ENCODE results near the gene IL1RAPL1.

The IL1RAPL1 gene

DNA sequence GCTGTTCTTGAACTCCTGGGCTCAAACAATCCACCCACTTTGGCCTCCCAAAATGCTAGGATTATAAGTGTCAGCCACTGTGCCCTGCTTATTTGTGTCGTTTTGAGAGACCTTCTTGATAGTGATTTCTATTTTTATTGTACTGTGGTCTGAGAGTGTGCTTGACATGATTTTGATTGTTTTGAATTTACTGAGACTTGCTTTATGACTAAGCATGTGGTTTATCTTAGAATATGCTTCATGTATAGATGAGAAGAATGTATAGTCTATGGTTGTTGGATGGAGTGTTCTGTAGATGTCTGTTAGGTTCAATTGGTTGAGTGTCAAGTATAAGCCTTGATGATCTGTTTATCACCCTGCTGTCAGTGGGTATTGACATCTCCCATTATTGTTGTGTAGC is 789.3 kb downstream of the IL1RAPL1 start:
- H3K27ac ChIP-seq (ENCODE audit: low read depth, low read length): no peak overlapping the region
- H3K4me3 ChIP-seq (ENCODE audit: low read depth, low read length): no peak overlapping the region
- no peaks in the 10 kb centered on the region for H3K36me3 ChIP-seq (ENCODE audit: control insufficient read depth, insufficient read depth, low read length)
- peaks cover 3% of the 10 kb centered on the region; the same call in 1 of the 2 replicates for H3K9me3 ChIP-seq (ENCODE audit: control insufficient read depth, insufficient read depth, low read depth, low read length)
- H3K27me3 ChIP-seq (ENCODE audit: control insufficient read depth, insufficient read depth, low read length): no peaks in the 10 kb centered on the region; the same call in 1 of the 2 replicates
- H3K9ac ChIP-seq (ENCODE audit: low read length): no peak overlapping the region
- H3K4me1 ChIP-seq (ENCODE audit: control insufficient read depth, insufficient read depth, low read length): no peaks in the 10 kb centered on the region

DNA sequence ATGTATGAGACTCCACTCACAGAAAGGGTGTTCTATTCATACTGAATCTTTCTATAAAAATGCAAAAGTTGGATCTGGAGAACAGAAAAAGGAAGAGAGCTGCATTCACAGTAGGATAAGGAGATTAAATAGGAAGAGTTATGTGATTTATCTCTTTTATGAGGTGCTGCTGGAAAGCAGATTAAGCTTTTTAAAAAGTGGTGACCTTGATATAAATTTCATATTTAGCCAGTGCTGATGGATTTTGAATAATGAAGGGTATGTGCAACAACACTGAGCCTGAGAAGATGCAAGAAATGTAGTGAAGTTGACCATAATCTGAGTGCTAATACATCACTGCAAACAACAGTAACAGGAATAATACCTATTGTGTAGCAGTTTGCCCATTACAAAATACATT is 795.6 kb downstream of the IL1RAPL1 start:
- H3K4me3 ChIP-seq (ENCODE audit: low read depth, low read length): no peak overlapping the region
- no peaks in the 10 kb centered on the region for H3K9me3 ChIP-seq (ENCODE audit: control insufficient read depth, insufficient read depth, low read depth, low read length)
- H3K4me1 ChIP-seq (ENCODE audit: control insufficient read depth, insufficient read depth, low read length): no peaks in the 10 kb centered on the region

DNA sequence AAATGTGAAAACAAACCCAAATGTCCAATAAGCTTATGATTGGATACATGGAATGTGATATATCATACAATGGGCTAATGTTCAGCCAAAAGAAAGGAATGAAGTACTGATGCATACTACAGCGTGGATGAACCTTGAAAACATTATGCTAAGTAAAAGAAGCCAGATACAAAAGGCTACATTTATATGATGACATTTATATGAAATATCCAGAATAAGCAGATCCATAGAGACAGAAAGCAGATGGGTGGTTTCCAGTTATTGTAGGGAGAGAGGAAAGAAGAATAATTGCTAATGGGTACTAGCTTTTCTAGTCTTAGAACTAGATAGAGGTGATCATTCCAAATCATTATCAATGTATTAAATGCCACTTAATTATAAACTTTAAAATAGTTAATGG is 801.3 kb downstream of the IL1RAPL1 start:
- no peak overlapping the region for H3K9ac ChIP-seq (ENCODE audit: low read length)
- no peaks in the 10 kb centered on the region for H3K36me3 ChIP-seq (ENCODE audit: control insufficient read depth, insufficient read depth, low read length)
- H3K27me3 ChIP-seq (ENCODE audit: control insufficient read depth, insufficient read depth, low read length): no peaks in the 10 kb centered on the region; the same call in 1 of the 2 replicates
- H3K9me3 ChIP-seq (ENCODE audit: control insufficient read depth, insufficient read depth, low read depth, low read length): no peaks in the 10 kb centered on the region
- H3K4me3 ChIP-seq (ENCODE audit: low read depth, low read length): no peak overlapping the region
- no peak overlapping the region for H3K27ac ChIP-seq (ENCODE audit: low read depth, low read length)
- H3K4me1 ChIP-seq (ENCODE audit: control insufficient read depth, insufficient read depth, low read length): no peaks in the 10 kb centered on the region

More for the DNA sequence above, 795.6 kb downstream of the IL1RAPL1 start:
- no peaks in the 10 kb centered on the region for H3K36me3 ChIP-seq (ENCODE audit: control insufficient read depth, insufficient read depth, low read length)
- H3K27ac ChIP-seq (ENCODE audit: low read depth, low read length): no peak overlapping the region
- H3K9ac ChIP-seq (ENCODE audit: low read length): no peak overlapping the region
- H3K27me3 ChIP-seq (ENCODE audit: control insufficient read depth, insufficient read depth, low read length): no peaks in the 10 kb centered on the region; the same call in 1 of the 2 replicates

DNA sequence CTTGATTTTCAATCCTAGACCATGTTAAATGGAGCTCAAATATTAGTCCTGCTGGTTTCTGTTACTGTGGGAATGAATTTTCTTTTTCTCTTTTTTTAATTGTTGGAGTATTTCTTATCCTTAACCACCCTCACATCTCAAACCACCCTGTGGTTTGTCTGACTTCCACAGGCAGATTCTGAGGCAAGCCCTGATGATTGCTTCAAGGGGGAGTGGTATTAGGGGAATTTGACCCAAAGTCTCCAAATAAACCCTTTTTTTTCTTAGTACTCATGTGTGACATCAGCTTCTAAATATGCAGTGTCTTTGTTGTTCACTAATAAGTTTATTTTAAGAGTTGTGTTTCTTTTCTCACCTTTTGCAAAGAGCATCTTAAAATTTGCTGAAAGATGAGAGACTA is 810.3 kb downstream of the IL1RAPL1 start:
- Histone ChIP-seq H3K4me3 (ENCODE audit: low read depth, low read length) (no peak overlapping the region), H3K27ac (ENCODE audit: low read depth, low read length) (no peak overlapping the region), H3K36me3 (ENCODE audit: control insufficient read depth, insufficient read depth, low read length) (no peaks in the 10 kb centered on the region), H3K9ac (ENCODE audit: low read length) (no peak overlapping the region), H3K27me3 (ENCODE audit: control insufficient read depth, insufficient read depth, low read length) (no peaks in the 10 kb centered on the region; the same call in 1 of the 2 replicates), H3K4me1 (ENCODE audit: control insufficient read depth, insufficient read depth, low read length) (peaks cover 6% of the 10 kb centered on the region; the same call in 1 of the 2 replicates), H3K9me3 (ENCODE audit: control insufficient read depth, insufficient read depth, low read depth, low read length) (no peaks in the 10 kb centered on the region)

DNA sequence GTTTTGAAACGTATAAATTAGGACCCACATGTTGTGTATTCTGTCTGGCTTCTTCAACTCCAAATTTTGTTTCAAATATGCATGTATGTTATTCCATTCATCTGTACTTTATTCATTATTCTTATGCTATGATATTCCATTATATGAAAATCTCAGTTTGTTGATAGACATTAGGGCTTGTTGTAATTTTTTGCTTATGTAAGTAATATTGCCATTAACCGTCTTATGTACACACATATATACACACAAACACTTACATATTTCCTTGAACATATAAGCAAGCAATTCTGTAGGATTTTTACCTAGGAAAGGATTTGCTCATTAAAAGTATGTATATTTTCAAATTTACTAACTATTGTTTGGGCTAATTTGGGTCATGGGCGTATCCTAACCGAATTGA is 820.1 kb downstream of the IL1RAPL1 start:
- Histone ChIP-seq H3K36me3 (ENCODE audit: control insufficient read depth, insufficient read depth, low read length) (no peaks in the 10 kb centered on the region), H3K4me1 (ENCODE audit: control insufficient read depth, insufficient read depth, low read length) (peaks cover under 1% of the 10 kb centered on the region; the same call in 1 of the 2 replicates), H3K9ac (ENCODE audit: low read length) (no peak overlapping the region), H3K4me3 (ENCODE audit: low read depth, low read length) (no peak overlapping the region), H3K27ac (ENCODE audit: low read depth, low read length) (no peak overlapping the region), H3K27me3 (ENCODE audit: control insufficient read depth, insufficient read depth, low read length) (no peaks in the 10 kb centered on the region; the same call in 1 of the 2 replicates), H3K9me3 (ENCODE audit: control insufficient read depth, insufficient read depth, low read depth, low read length) (no peaks in the 10 kb centered on the region)

DNA sequence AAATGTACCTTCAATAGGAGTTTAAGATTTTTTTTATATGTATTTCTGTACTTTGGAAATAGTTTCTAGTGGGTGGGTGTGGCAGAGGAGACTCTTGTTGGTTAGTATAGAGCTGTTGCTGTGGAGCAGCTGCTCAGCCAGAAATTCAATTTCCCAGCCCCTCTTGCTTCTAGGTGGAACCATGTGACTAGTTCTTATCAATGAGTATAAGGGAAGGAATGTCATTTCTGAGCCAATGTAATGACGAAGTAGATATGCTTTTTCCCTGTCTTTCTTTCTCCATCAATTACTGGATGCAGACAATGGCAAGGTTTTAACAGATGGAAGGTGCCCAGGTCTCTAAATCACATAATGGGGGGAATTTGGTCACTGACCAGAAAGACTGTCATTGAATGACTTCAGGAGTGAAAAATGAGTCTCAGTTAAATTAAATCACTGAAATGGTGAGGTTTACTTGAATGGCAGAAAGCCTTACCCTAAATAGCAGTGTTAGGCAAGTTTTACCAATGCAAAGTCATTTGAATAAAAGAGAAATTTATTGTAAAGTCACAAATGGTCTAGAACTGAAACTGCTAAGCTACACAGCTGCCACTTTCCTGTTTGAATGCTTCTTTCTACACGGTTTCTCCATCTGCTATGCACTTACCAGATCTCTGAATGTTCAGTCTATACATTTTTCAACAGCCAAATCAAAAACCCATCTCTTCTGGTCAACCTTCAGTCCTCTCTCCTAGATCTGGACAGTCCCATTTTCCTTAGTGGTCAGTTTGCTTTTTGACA is 832.7 kb downstream of the IL1RAPL1 start:
- Histone ChIP-seq H3K27me3 (ENCODE audit: control insufficient read depth, insufficient read depth, low read length) (peaks cover 5% of the 10 kb centered on the region; the same call in 1 of the 2 replicates), H3K9me3 (ENCODE audit: control insufficient read depth, insufficient read depth, low read depth, low read length) (no peaks in the 10 kb centered on the region), H3K9ac (ENCODE audit: low read length) (no peak overlapping the region), H3K36me3 (ENCODE audit: control insufficient read depth, insufficient read depth, low read length) (no peaks in the 10 kb centered on the region), H3K4me3 (ENCODE audit: low read depth, low read length) (no peak overlapping the region), H3K27ac (ENCODE audit: low read depth, low read length) (no peak overlapping the region), H3K4me1 (ENCODE audit: control insufficient read depth, insufficient read depth, low read length) (peaks cover 28% of the 10 kb centered on the region)

DNA sequence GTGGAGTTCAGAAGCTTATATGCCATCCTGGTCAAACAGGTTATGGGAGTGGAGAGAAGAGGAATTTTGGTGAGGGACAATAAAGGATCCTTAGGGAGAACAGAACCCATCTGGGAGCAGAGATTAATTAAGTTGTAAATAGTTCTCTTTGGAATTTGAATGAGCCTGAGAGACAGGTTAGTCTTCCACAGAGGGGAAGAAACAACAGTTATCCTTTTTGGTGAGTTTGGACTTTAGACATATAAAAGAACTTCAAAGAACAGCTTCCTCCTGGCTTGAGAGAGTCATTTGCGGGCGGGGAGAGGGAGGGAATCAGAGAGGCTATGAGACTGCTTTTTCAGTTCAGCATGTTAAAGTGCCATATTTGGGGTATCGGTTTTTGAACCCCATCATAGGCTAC is 834.8 kb downstream of the IL1RAPL1 start:
- H3K9me3 ChIP-seq (ENCODE audit: control insufficient read depth, insufficient read depth, low read depth, low read length): peaks cover 2% of the 10 kb centered on the region
- no peak overlapping the region for H3K27ac ChIP-seq (ENCODE audit: low read depth, low read length)
- H3K27me3 ChIP-seq (ENCODE audit: control insufficient read depth, insufficient read depth, low read length): peaks cover 5% of the 10 kb centered on the region; the same call in 1 of the 2 replicates
- H3K9ac ChIP-seq (ENCODE audit: low read length): no peak overlapping the region
- H3K4me3 ChIP-seq (ENCODE audit: low read depth, low read length): no peak overlapping the region
- H3K4me1 ChIP-seq (ENCODE audit: control insufficient read depth, insufficient read depth, low read length): peaks cover 28% of the 10 kb centered on the region
- no peaks in the 10 kb centered on the region for H3K36me3 ChIP-seq (ENCODE audit: control insufficient read depth, insufficient read depth, low read length)

DNA sequence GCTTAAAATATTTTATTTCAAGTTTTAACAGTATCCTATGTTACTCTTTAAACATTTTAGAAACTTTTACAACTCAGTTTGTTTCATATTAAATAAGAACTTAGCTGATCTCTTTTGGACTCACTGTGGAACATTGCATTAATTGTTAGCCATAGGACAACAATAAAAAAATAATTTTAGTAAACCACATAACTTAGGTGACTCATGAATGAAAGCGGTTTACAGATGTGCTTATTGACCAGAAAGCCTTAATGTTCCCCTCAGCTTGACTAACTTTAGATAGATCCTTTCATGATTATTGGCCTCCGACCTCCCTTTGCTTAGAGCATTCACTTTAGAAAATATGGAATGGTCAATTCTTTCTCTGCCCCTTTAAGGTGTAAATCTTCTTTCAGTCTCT is 844.6 kb downstream of the IL1RAPL1 start:
- no peak overlapping the region for H3K4me3 ChIP-seq (ENCODE audit: low read depth, low read length)
- no peaks in the 10 kb centered on the region; the same call in 1 of the 2 replicates for H3K27me3 ChIP-seq (ENCODE audit: control insufficient read depth, insufficient read depth, low read length)
- H3K9me3 ChIP-seq (ENCODE audit: control insufficient read depth, insufficient read depth, low read depth, low read length): peaks cover 12% of the 10 kb centered on the region
- no peaks in the 10 kb centered on the region for H3K36me3 ChIP-seq (ENCODE audit: control insufficient read depth, insufficient read depth, low read length)
- no peak overlapping the region for H3K27ac ChIP-seq (ENCODE audit: low read depth, low read length)
- H3K9ac ChIP-seq (ENCODE audit: low read length): no peak overlapping the region
- no peaks in the 10 kb centered on the region for H3K4me1 ChIP-seq (ENCODE audit: control insufficient read depth, insufficient read depth, low read length)

DNA sequence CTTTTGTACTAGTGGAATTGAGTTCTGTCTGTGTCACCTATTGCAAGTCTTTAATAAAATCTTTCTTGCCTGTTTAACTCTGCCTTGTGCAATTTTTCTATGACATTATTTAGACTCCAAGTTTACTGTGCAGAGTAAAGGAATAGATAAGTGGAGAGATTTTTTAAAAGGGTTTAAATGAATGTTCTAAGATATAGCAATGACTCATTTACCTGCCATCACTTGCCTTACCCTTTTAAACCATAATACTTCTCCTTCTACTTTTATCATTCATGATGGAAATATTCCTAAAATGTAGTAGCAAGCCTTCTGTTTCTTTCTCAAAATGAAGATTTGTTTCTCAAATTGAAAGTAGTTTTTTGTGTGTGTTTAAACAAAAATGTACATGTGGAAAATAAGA is 845.3 kb downstream of the IL1RAPL1 start:
- Histone ChIP-seq H3K9ac (ENCODE audit: low read length) (no peak overlapping the region), H3K4me3 (ENCODE audit: low read depth, low read length) (no peak overlapping the region), H3K36me3 (ENCODE audit: control insufficient read depth, insufficient read depth, low read length) (no peaks in the 10 kb centered on the region), H3K27me3 (ENCODE audit: control insufficient read depth, insufficient read depth, low read length) (no peaks in the 10 kb centered on the region; the same call in 1 of the 2 replicates), H3K9me3 (ENCODE audit: control insufficient read depth, insufficient read depth, low read depth, low read length) (peaks cover 6% of the 10 kb centered on the region), H3K27ac (ENCODE audit: low read depth, low read length) (no peak overlapping the region), H3K4me1 (ENCODE audit: control insufficient read depth, insufficient read depth, low read length) (no peaks in the 10 kb centered on the region)

DNA sequence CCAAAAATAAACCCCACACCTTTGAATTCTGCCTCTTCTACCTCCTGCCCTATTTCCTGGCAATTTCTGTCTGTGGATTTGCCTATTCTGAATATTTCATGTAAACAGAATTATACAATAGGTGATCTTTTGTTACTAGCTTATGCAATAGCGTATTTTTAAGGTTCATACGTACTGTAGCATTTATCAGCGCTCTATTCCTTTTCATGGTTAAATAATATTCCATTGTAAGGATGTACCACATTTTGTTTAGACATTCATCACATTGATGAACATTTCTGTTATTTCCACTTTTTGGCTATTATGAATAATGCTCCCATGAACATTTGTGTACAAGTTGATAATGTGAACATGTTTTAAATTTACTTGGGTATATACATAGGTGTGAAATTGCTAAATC is 847.7 kb downstream of the IL1RAPL1 start:
- Histone ChIP-seq H3K9ac (ENCODE audit: low read length) (no peak overlapping the region), H3K36me3 (ENCODE audit: control insufficient read depth, insufficient read depth, low read length) (no peaks in the 10 kb centered on the region), H3K27ac (ENCODE audit: low read depth, low read length) (no peak overlapping the region), H3K4me3 (ENCODE audit: low read depth, low read length) (no peak overlapping the region), H3K4me1 (ENCODE audit: control insufficient read depth, insufficient read depth, low read length) (no peaks in the 10 kb centered on the region), H3K27me3 (ENCODE audit: control insufficient read depth, insufficient read depth, low read length) (no peaks in the 10 kb centered on the region; the same call in 1 of the 2 replicates), H3K9me3 (ENCODE audit: control insufficient read depth, insufficient read depth, low read depth, low read length) (peaks cover 5% of the 10 kb centered on the region; the same call in 1 of the 2 replicates)

DNA sequence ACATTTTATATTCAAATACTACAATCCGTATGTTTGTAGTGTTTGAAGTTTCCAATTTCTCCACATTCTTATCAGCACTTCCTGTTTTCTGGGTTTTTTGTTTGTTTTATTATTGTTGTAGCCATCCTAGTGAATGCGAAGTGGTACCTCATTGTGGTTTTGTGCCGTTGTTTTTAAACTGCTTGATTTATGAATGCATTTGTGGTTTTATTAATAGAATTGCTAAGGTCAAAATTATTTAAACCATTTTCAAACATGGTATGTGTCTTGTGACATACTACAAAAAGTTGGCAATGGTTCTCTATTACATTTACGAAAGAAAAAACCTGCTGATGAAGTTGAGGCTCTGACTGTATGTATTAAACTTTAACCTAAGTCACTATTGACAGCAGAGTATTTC is 848.1 kb downstream of the IL1RAPL1 start:
- no peaks in the 10 kb centered on the region; the same call in 1 of the 2 replicates for H3K27me3 ChIP-seq (ENCODE audit: control insufficient read depth, insufficient read depth, low read length)
- peaks cover 5% of the 10 kb centered on the region; the same call in 1 of the 2 replicates for H3K9me3 ChIP-seq (ENCODE audit: control insufficient read depth, insufficient read depth, low read depth, low read length)
- H3K27ac ChIP-seq (ENCODE audit: low read depth, low read length): no peak overlapping the region
- H3K9ac ChIP-seq (ENCODE audit: low read length): no peak overlapping the region
- H3K36me3 ChIP-seq (ENCODE audit: control insufficient read depth, insufficient read depth, low read length): no peaks in the 10 kb centered on the region
- no peaks in the 10 kb centered on the region for H3K4me1 ChIP-seq (ENCODE audit: control insufficient read depth, insufficient read depth, low read length)
- no peak overlapping the region for H3K4me3 ChIP-seq (ENCODE audit: low read depth, low read length)

Data from HUES6 (cell line).